Left ventricle myocardium inferior (tissue), 1 donor: ENCODE measurements around the gene GPC3. TPM values are rescaled to one million over a fixed set of nuclear protein-coding genes. Genes with fewer than 3 reads are reported as not detected.

Experiments used
- DNase-seq: peaks from one replicate; pipeline ENCODE4 v3.0.0-alpha.2; 2020
- H3K27ac ChIP-seq: fragments of 200-600 bp; replicated peaks from 2 replicates; pipeline ENCODE4 v1.8.0; 2021
- H3K27me3 ChIP-seq: fragments of 200-600 bp; 2 replicates; pipeline ENCODE4 v1.8.0; 2021; ENCODE audit warnings: low read depth
- H3K36me3 ChIP-seq: fragments of 200-600 bp; 2 replicates; pipeline ENCODE4 v1.8.0; 2021
- H3K4me1 ChIP-seq: fragments of 200-600 bp; 2 replicates; pipeline ENCODE4 v1.8.0; 2021
- H3K4me3 ChIP-seq: fragments of 200-600 bp; 2 replicates; pipeline ENCODE4 v1.8.0; 2021; ENCODE audit warnings: mild to moderate bottlenecking, moderate library complexity
- H3K9me3 ChIP-seq: fragments of 200-600 bp; replicated peaks from 2 replicates; pipeline ENCODE4 v1.8.0; 2021
- intact Hi-C: fragments of 100-400 bp; cut with micrococcal nuclease; formaldehyde crosslinking; loops from one replicate; pipeline ENCODE4 v1.11.0; 2022
- total RNA-seq: library from RNA; stranded (reverse); fragmentation: NEBNext Ultra II Directional; extraction: Animal tissue kit (Norgen Biotek cat#: 25700); gene quantifications from one replicate; pipeline ENCODE4 v1.2.1, GENCODE V29; 2021
- TF ChIP-seq, protein P1 (sequence below): fragments of 200-600 bp; IDR thresholded peaks from 2 replicates; pipeline ENCODE4 v1.8.0; 2021; ENCODE audit warnings: antibody characterized with exemption, mild to moderate bottlenecking, borderline replicate concordance
- donor health status: DM: no; HTN: yes; CAD: no; lungs with severe emphysema.

The GPC3 gene
- total RNA-seq, 1 donor from 2014 or later, result 5.4 TPM

DNA sequence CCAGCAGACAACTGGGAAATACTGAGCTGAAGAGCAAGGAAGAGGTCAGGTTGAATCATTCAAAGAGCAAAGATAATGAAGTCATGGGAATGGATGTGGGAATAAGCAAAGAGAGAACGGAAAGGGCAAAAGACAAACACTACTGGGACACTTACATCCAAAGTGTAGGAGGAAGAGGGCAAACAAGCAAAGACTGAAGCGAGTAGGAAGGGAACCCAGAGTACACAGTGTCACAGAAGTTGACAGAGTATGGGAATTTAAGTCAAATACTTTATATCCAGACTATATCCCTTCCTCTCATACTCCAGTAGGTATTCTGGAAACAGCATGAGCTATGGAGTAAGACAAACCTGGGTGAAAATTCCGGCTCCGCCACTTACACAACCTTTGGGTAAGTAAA lies 12.5 kb downstream of the GPC3 start:
- intact Hi-C loops, result no loop called here
- TF ChIP-seq, protein P1, sequence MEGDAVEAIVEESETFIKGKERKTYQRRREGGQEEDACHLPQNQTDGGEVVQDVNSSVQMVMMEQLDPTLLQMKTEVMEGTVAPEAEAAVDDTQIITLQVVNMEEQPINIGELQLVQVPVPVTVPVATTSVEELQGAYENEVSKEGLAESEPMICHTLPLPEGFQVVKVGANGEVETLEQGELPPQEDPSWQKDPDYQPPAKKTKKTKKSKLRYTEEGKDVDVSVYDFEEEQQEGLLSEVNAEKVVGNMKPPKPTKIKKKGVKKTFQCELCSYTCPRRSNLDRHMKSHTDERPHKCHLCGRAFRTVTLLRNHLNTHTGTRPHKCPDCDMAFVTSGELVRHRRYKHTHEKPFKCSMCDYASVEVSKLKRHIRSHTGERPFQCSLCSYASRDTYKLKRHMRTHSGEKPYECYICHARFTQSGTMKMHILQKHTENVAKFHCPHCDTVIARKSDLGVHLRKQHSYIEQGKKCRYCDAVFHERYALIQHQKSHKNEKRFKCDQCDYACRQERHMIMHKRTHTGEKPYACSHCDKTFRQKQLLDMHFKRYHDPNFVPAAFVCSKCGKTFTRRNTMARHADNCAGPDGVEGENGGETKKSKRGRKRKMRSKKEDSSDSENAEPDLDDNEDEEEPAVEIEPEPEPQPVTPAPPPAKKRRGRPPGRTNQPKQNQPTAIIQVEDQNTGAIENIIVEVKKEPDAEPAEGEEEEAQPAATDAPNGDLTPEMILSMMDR, result no peak
- H3K27me3 ChIP-seq, result no peaks in the 10 kb centered on the region
- no peak overlapping the region for H3K4me3 ChIP-seq
- H3K36me3 ChIP-seq, result no peaks in the 10 kb centered on the region
- no peaks in the 10 kb centered on the region for H3K4me1 ChIP-seq
- H3K27ac ChIP-seq, result no peak overlapping the region
- no peak for DNase-seq
- H3K9me3 ChIP-seq, result no peaks in the 10 kb centered on the region

DNA sequence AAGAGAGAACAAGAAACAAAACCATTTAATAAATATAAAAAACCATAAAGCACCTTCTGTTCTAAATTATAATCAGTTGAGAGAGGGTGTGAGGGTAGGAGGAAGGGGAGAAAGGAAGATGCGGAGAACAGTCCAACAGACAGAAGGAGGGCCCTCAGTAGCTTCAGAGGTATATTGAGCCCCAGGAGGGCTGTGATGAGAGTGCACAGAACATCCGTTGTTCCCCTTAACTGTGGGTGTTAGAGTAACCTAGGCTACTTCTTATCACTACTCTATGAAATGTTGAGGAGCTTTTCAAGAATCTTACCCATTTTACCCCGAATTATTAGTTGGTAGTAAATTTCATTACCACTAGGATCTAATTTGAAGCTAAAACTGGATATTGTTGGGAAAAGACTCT lies 13.8 kb downstream of the GPC3 start:
- Histone ChIP-seq H3K4me3 (no peak overlapping the region), H3K27me3 (no peaks in the 10 kb centered on the region), H3K9me3 (no peaks in the 10 kb centered on the region), H3K36me3 (no peaks in the 10 kb centered on the region), H3K4me1 (no peaks in the 10 kb centered on the region), H3K27ac (no peak overlapping the region)
- no peak for DNase-seq
- TF ChIP-seq, protein P1, result no peak
- intact Hi-C loops, result no loop called here

DNA sequence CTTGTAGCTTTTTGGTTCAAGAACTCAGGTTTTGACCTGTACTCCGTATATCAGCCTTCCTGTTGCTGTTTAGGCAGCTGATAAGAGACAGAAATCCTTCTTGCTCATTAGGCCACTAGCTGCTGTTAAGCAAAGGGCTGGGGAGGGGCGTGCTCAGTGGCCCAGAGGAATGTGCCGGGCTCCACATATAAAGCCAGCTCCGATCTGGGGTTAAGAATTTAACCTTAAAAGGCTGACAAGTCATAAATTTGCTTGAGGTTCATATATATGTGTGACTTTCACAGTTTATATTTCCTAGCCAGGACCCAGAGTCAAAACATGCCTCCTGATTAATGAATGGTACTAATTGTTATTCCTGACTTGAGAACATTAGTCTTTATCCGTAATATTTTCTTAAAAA lies 15.3 kb downstream of the GPC3 start:
- H3K4me3 ChIP-seq, result no peak overlapping the region
- TF ChIP-seq, protein P1, result no peak
- intact Hi-C loops, result no loop called here
- H3K27ac ChIP-seq, result no peak overlapping the region
- DNase-seq, result no peak
- no peaks in the 10 kb centered on the region for H3K27me3 ChIP-seq
- H3K36me3 ChIP-seq, result no peaks in the 10 kb centered on the region
- H3K4me1 ChIP-seq, result no peaks in the 10 kb centered on the region
- H3K9me3 ChIP-seq, result no peaks in the 10 kb centered on the region

DNA sequence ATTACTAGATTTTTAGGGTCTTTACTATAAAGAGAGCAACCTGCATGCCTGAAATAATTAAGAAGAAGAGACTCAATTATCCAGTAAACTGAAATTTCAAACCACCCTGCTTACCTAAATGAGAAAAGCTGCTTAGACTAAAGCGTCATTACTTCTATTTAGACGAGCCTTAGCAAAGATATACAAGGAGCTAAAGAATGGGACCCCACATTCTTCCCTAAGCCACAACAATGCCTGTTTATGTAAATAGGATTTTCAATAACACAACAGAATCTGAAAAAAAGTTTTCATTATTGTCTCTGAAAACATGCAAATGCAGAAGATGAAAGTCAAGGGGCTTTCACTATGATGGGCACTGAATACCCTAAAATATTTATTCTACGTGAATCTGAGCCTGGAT lies 16.2 kb downstream of the GPC3 start:
- H3K9me3 ChIP-seq, result no peaks in the 10 kb centered on the region
- intact Hi-C loops, result no loop called here
- no peaks in the 10 kb centered on the region for H3K27me3 ChIP-seq
- TF ChIP-seq, protein P1, result no peak
- H3K27ac ChIP-seq, result no peak overlapping the region
- no peak for DNase-seq
- no peaks in the 10 kb centered on the region for H3K36me3 ChIP-seq
- H3K4me1 ChIP-seq, result no peaks in the 10 kb centered on the region
- no peak overlapping the region for H3K4me3 ChIP-seq

DNA sequence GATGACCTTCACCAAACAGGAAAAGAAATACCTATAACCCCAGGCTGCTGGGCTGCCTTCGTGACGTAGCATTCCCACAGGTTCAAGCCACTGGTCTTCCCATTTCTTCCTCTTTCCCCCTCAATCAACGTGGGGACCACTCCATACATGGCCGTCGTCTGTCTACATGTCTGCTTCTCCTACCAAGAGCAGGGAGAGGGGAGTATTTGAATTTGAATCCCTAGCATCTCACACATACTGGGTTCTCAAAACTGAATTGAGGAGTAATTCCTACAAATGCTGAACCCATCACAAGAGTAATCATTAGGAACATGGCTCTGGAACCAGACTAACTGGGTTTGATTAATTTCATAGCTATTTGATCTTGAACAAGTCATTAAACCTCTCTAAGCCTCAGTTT lies 17.3 kb downstream of the GPC3 start:
- H3K27me3 ChIP-seq, result no peaks in the 10 kb centered on the region
- no peaks in the 10 kb centered on the region for H3K9me3 ChIP-seq
- H3K4me3 ChIP-seq, result no peak overlapping the region
- TF ChIP-seq, protein P1, result no peak
- intact Hi-C loops, result no loop called here
- no peaks in the 10 kb centered on the region for H3K4me1 ChIP-seq
- no peak overlapping the region for H3K27ac ChIP-seq
- H3K36me3 ChIP-seq, result no peaks in the 10 kb centered on the region
- no peak for DNase-seq

DNA sequence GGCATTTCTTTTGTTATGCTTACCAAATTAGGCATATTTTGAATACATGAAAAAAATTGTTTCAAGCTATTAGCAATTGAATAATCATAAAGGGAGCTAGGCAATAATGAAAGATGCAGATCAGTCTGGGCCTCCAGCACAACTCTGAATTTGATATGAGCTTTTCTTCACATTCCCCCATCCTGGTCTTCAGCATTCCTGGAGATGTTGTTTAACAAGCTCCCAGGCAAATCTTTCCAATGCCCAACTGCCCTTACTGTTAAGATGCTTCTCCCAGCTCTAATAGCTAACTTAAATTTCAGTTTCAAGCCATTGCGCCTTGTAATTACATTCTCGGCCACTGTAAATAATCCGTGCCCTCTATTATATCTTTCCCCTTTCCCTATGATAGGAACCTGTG lies 19.2 kb downstream of the GPC3 start:
- Histone ChIP-seq H3K4me3 (no peak overlapping the region), H3K9me3 (no peaks in the 10 kb centered on the region), H3K27ac (no peak overlapping the region), H3K36me3 (no peaks in the 10 kb centered on the region), H3K4me1 (no peaks in the 10 kb centered on the region), H3K27me3 (no peaks in the 10 kb centered on the region)
- DNase-seq, result no peak
- TF ChIP-seq, protein P1, result no peak
- intact Hi-C loops, result no loop called here
